ENCODE results near the gene HMX3. TPM values are rescaled to one million over a fixed set of nuclear protein-coding genes. Genes with fewer than 3 reads are reported as not detected.
"Not testable (repeated sequence)": the region's sequence is repeated elsewhere in the genome, so short reads cannot be mapped to it uniquely, and the experiment has no call there.

The HMX3 gene
- total RNA-seq, 2 donors from 2014 or later = not detected

- Histone ChIP-seq H3K4me1 (ENCODE audit: control insufficient read depth, insufficient read depth, low read length) (no peaks in the 10 kb centered on the region), H3K9ac (ENCODE audit: extremely low read depth, low read length, poor library complexity, severe bottlenecking) (no peak overlapping the region), H3K36me3 (ENCODE audit: control insufficient read depth, insufficient read depth, low read length) (peaks cover 33% of the 10 kb centered on the region), H3K27me3 (ENCODE audit: control insufficient read depth, insufficient read depth, low read length, poor library complexity, severe bottlenecking) (no peaks in the 10 kb centered on the region), H3K9me3 (ENCODE audit: control insufficient read depth, low read length) (no peaks in the 10 kb centered on the region), H3K4me3 (ENCODE audit: low read length) (no peak overlapping the region), H3K27ac (ENCODE audit: low read depth, low read length) (no peak overlapping the region)
- H3K4me3 Mint-ChIP-seq = no peak overlapping the region
- no peaks in the 10 kb centered on the region for H3K27me3 Mint-ChIP-seq (ENCODE audit: insufficient read depth)
- no peak overlapping the region for H3K27ac Mint-ChIP-seq
- H3K9me3 Mint-ChIP-seq = peaks cover 5% of the 10 kb centered on the region
- H3K4me1 Mint-ChIP-seq = no peaks in the 10 kb centered on the region
- TF ChIP-seq, protein P1, sequence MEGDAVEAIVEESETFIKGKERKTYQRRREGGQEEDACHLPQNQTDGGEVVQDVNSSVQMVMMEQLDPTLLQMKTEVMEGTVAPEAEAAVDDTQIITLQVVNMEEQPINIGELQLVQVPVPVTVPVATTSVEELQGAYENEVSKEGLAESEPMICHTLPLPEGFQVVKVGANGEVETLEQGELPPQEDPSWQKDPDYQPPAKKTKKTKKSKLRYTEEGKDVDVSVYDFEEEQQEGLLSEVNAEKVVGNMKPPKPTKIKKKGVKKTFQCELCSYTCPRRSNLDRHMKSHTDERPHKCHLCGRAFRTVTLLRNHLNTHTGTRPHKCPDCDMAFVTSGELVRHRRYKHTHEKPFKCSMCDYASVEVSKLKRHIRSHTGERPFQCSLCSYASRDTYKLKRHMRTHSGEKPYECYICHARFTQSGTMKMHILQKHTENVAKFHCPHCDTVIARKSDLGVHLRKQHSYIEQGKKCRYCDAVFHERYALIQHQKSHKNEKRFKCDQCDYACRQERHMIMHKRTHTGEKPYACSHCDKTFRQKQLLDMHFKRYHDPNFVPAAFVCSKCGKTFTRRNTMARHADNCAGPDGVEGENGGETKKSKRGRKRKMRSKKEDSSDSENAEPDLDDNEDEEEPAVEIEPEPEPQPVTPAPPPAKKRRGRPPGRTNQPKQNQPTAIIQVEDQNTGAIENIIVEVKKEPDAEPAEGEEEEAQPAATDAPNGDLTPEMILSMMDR (conservative IDR thresholded peaks at IDR 0.05) = no peak
- DNase-seq = no peak
- H3K36me3 Mint-ChIP-seq (ENCODE audit: low read depth) = peaks cover 26% of the 10 kb centered on the region
- 92 to 100% methylated on average over 4 to 8 of the region's 9 CpGs for WGBS, 2 experiments (ENCODE audit: insufficient coverage in 1 of 2, insufficient read length in 1 of 2)
These were observed 39.9 kb downstream of the HMX3 start for GRCh38 chr10:123175389-123176387.

- not testable (repeated sequence) for H3K27me3 ChIP-seq (ENCODE audit: control insufficient read depth, insufficient read depth, low read length, poor library complexity, severe bottlenecking); H3K27ac ChIP-seq (ENCODE audit: low read depth, low read length); DNase-seq; H3K4me1 ChIP-seq (ENCODE audit: control insufficient read depth, insufficient read depth, low read length); H3K27me3 Mint-ChIP-seq (ENCODE audit: insufficient read depth); H3K9me3 ChIP-seq (ENCODE audit: control insufficient read depth, low read length); H3K4me1 Mint-ChIP-seq; H3K9me3 Mint-ChIP-seq; H3K27ac Mint-ChIP-seq; H3K4me3 ChIP-seq (ENCODE audit: low read length); H3K4me3 Mint-ChIP-seq; H3K9ac ChIP-seq (ENCODE audit: extremely low read depth, low read length, poor library complexity, severe bottlenecking)
- 96 to 100% methylated on average over 1 to 3 of the region's 4 CpGs for WGBS, 2 experiments (ENCODE audit: insufficient coverage in 1 of 2, insufficient read length in 1 of 2)
- H3K36me3 Mint-ChIP-seq (ENCODE audit: low read depth) = peaks cover 29% of the 10 kb centered on the region
- H3K36me3 ChIP-seq (ENCODE audit: control insufficient read depth, insufficient read depth, low read length) = peaks cover 26% of the 10 kb centered on the region
These were observed 42.6 kb downstream of the HMX3 start for GRCh38 chr10:123178390-123178789.

DNA sequence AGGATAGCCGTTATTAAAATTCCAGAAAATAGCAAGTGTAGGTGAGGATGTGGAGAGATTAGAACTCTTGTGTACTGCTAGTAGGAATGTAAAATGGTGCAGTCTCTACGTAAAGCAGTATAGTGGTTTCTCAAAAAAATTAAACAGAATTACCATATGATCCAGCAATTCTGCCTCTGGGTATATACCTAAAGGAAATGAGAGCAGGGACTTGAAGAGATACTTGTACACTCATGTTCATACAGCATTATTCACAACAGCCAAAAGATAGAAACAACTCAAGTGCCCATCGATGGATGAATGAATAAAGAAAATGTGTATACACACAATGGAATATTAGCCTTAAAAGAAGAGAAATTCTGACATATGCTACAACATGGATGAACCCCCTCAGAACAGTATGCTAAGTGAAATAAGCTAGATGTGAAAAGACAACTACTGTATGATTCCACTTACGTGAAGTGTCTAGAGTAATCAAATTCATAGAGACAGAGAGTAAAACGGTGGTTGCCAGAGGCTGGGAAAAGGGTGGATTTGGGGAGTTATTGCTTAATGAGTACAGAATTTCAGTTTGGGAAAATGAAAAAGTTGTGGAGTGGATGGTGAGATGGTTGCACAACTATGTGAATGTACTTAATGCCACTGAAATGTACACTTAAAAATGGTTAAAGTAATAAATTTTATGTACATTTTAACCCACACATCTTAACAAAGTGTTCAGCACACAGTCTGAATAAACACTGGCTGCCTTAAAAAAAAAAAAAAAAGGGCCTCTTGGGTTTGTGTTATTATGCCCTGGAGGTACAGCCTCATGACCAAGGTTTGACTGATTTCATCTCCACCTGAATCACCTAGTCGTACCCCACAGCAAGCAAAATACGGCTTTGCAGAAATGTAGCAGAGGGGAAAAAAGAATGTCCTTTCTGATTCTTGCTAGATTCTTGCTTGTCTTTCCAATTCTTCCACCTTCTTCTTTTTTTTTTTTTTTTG, 44.6 kb downstream of the HMX3 start:
- Histone ChIP-seq H3K9ac (ENCODE audit: extremely low read depth, low read length, poor library complexity, severe bottlenecking) (no peak overlapping the region), H3K27me3 (ENCODE audit: control insufficient read depth, insufficient read depth, low read length, poor library complexity, severe bottlenecking) (no peaks in the 10 kb centered on the region), H3K27ac (ENCODE audit: low read depth, low read length) (no peak overlapping the region), H3K9me3 (ENCODE audit: control insufficient read depth, low read length) (peaks cover 12% of the 10 kb centered on the region), H3K36me3 (ENCODE audit: control insufficient read depth, insufficient read depth, low read length) (peaks cover 21% of the 10 kb centered on the region), H3K4me3 (ENCODE audit: low read length) (no peak overlapping the region), H3K4me1 (ENCODE audit: control insufficient read depth, insufficient read depth, low read length) (no peaks in the 10 kb centered on the region)
- no peak for DNase-seq
- H3K4me3 Mint-ChIP-seq = no peak overlapping the region
- WGBS, 2 experiments (ENCODE audit: insufficient coverage in 1 of 2, insufficient read length in 1 of 2) = 90 to 91% methylated on average over 3 to 7 of the region's 7 CpGs
- no peak overlapping the region for H3K27ac Mint-ChIP-seq
- H3K27me3 Mint-ChIP-seq (ENCODE audit: insufficient read depth) = no peaks in the 10 kb centered on the region
- no peaks in the 10 kb centered on the region for H3K4me1 Mint-ChIP-seq
- H3K9me3 Mint-ChIP-seq = peaks cover 12% of the 10 kb centered on the region
- TF ChIP-seq, protein P1 (conservative IDR thresholded peaks at IDR 0.05) = no peak
- peaks cover 40% of the 10 kb centered on the region for H3K36me3 Mint-ChIP-seq (ENCODE audit: low read depth)

Measured in endodermal cell (in vitro differentiated cells).